K562 (cell line): Measurements from ENCODE around the gene PYGO2. TPM values are rescaled to one million over a fixed set of nuclear protein-coding genes. Genes with fewer than 3 reads are reported as not detected.

ENCODE experiments used
- CHD7 ChIP-seq: fragments of 200-600 bp; sonication (generic); IDR thresholded peaks from one replicate; pipeline ENCODE4 v1.6.1; 2012; ENCODE audit warnings: mild to moderate bottlenecking, low read depth, low read length, inconsistent platforms
- CXXC5 ChIP-seq: fragments of 250-450 bp; sonication (Bioruptor Pico); IDR thresholded peaks from 2 replicates; pipeline ENCODE4 v1.8.0; 2022; ENCODE audit warnings: inconsistent platforms, mild to moderate bottlenecking, moderate library complexity
- HBP1 ChIP-seq: fragments of 450-650 bp; formaldehyde crosslinking; IDR thresholded peaks from 2 replicates; pipeline ENCODE4 v1.4.0; 2022; ENCODE audit warnings: missing genetic modification characterization
- KLF13 ChIP-seq: fragments of 450-650 bp; IDR thresholded peaks from 2 replicates; pipeline ENCODE4 v1.6.1; 2016; ENCODE audit warnings: missing genetic modification characterization, low read depth, mild to moderate bottlenecking, missing compliant biosample characterization, moderate library complexity, borderline replicate concordance
- MTA2 ChIP-seq: fragments of 450-650 bp; IDR thresholded peaks from 2 replicates; pipeline ENCODE4 v1.6.1; 2016; ENCODE audit warnings: low read depth
- NCOR1 ChIP-seq: fragments of 450-650 bp; IDR thresholded peaks from 2 replicates; pipeline ENCODE4 v1.6.1; 2016; ENCODE audit warnings: mild to moderate bottlenecking, moderate library complexity
- ZBTB2 ChIP-seq: fragments of 450-650 bp; IDR thresholded peaks from 2 replicates; pipeline ENCODE4 v1.6.1; 2016; ENCODE audit warnings: antibody characterized with exemption
- ZNF277 ChIP-seq: fragments of 250-450 bp; sonication (Bioruptor Pico); IDR thresholded peaks from 2 replicates; pipeline ENCODE4 v1.8.0; 2022; ENCODE audit warnings: inconsistent platforms, mild to moderate bottlenecking, moderate library complexity, borderline replicate concordance
- polyA plus RNA-seq, 8 experiments: library from polyadenylated mRNA; depleted of rRNA in 4 of 8; stranded (reverse) in 5 of 8; unstranded in 3 of 8; fragments of >200 nt; fragmentation: Nextera tagmentation in 2 of 8; fragmentation: Illumina TruSeq in 1 of 8; extraction: Ambion mirVana in 2 of 8; extraction: Trizol in 1 of 8; gene quantifications; 2 replicates each; pipeline versions ENCODE4 v1.2.1 to v1.2.3, GENCODE V29; 2011 to 2014; ENCODE audit warnings: inconsistent platforms in 1 of 8, missing spikeins in 1 of 8
- total RNA-seq, 7 experiments: library from RNA; depleted of rRNA in 6 of 7; stranded (reverse); fragments of >200 nt in 6 of 7; fragmentation: Illumina TruSeq in 2 of 7; extraction: Trizol in 2 of 7; gene quantifications; 2 replicates each; pipeline versions ENCODE4 v1.2.1 to v1.2.3, GENCODE V29; 2011 to 2021; ENCODE audit warnings: low replicate concordance in 1 of 7

Gene PYGO2
- total and polyA plus RNA-seq, 9 of the 15 experiments (the other 6 are each of a cell fraction or from before 2014, with no cell fraction given): 8.3 to 36.2 (median 18.2) TPM

GRCh38 chr1:154998818-154999570, 37.4 kb upstream of the PYGO2 start (continued):
- TF ChIP-seq CHD7 (no peak), ZNF277 (CRISPR knock-in tag) (no peak), ZBTB2 (peak; percentile 15; the same call in 1 of the 2 replicates), KLF13 (no peak), NCOR1 (0 out of 2 replicates have a peak, but pooled peaks have one; percentile 28), CXXC5 (CRISPR knock-in tag) (peak; percentile 7; the same call in 1 of the 2 replicates), HBP1 (no peak), MTA2 (no peak)
